Ishikawa (cell line): ENCODE measurements around the gene TCTN2.

Source experiments
- CREB1 ChIP-seq: IDR thresholded peaks from 2 replicates; pipeline ENCODE4 v1.6.1; 2012; ENCODE audit warnings: low read depth
- TEAD4 ChIP-seq: IDR thresholded peaks from 2 replicates; pipeline ENCODE4 v1.6.1; 2012
- YY1 ChIP-seq: IDR thresholded peaks from 2 replicates; pipeline ENCODE4 v1.6.1; 2012; ENCODE audit warnings: low read depth

GRCh38 chr12:123744836-123745235, 73.9 kb downstream of the TCTN2 start:
- no peak for TF ChIP-seq YY1
- no peak for TF ChIP-seq CREB1
- no peak for TF ChIP-seq TEAD4
